Prostate gland (tissue), 2 donors: ENCODE measurements around the gene RPS18. TPM values are rescaled to one million over a fixed set of nuclear protein-coding genes. Genes with fewer than 3 reads are reported as not detected.
A peak's percentile ranks its signal among the peaks of the same experiment; 100 is the strongest.

ENCODE experiments used
- DNase-seq: peaks from one replicate; pipeline ENCODE4 v3.0.0-alpha.2; 2019; ENCODE audit warnings: low spot score
- H3K27ac ChIP-seq, 2 donors: fragments of 200-600 bp; sonication (generic); 2 replicates each; pipeline ENCODE4 v1.5.1; 2017 to 2019
- H3K27me3 ChIP-seq: fragments of 200-600 bp; sonication (generic); replicated peaks from 2 replicates; pipeline ENCODE4 v1.5.1; 2019; ENCODE audit not compliant: insufficient read depth
- H3K36me3 ChIP-seq, 2 donors: fragments of 200-600 bp; sonication (generic); 1 replicate in 1 of 2; 2 replicates in 1 of 2; pipeline versions ENCODE4 v1.5.1 to v1.8.1; 2017 to 2019
- H3K4me1 ChIP-seq: fragments of 200-600 bp; sonication (generic); replicated peaks from 2 replicates; pipeline ENCODE4 v1.5.1; 2019
- H3K4me3 ChIP-seq, 2 donors: fragments of 200-600 bp; sonication (generic); 2 replicates each; pipeline ENCODE4 v1.5.1; 2017 to 2019
- H3K9me3 ChIP-seq: fragments of 200-600 bp; sonication (generic); 2 replicates; pipeline ENCODE4 v1.5.1; 2017
- POLR2A ChIP-seq: fragments of 450-650 bp; IDR thresholded peaks from one replicate; pipeline ENCODE4 v1.6.1; 2016; ENCODE audit warnings: antibody characterized with exemption, mild to moderate bottlenecking
- POLR2AphosphoS5 ChIP-seq: sonication (generic); formaldehyde crosslinking; IDR thresholded peaks from one replicate; pipeline ENCODE4 v1.6.1; 2017; ENCODE audit warnings: antibody characterized with exemption
- WGBS: methylation state at CpG from one replicate; pipeline ENCODE4 v1.1.5; 2018; 5-methylcytosine and 5-hydroxymethylcytosine counted together
- intact Hi-C: fragments of 100-400 bp; cut with DNase I; formaldehyde crosslinking; loops from one replicate; pipeline ENCODE4 v1.14.2; 2022
- total RNA-seq, 2 donors: library from RNA; depleted of rRNA; stranded (reverse); fragments of >200 nt; gene quantifications; one replicate each; pipeline ENCODE4 v1.1.0, GENCODE V29; 2016
- TF ChIP-seq, protein P1 (sequence below), 4 experiments: fragments of 200-600 bp in 2 of 4; fragments of 450-650 bp in 2 of 4; sonication (generic) in 2 of 4; IDR thresholded peaks; 1 replicate in 3 of 4; 2 replicates in 1 of 4; pipeline ENCODE4 v1.5.1; 2016 to 2019; ENCODE audit warnings: antibody characterized with exemption in 4 of 4, mild to moderate bottlenecking in 2 of 4, moderate library complexity in 2 of 4

The RPS18 gene
- total RNA-seq, 2 donors from 2014 or later: 1,990 to 4,594 TPM

DNA sequence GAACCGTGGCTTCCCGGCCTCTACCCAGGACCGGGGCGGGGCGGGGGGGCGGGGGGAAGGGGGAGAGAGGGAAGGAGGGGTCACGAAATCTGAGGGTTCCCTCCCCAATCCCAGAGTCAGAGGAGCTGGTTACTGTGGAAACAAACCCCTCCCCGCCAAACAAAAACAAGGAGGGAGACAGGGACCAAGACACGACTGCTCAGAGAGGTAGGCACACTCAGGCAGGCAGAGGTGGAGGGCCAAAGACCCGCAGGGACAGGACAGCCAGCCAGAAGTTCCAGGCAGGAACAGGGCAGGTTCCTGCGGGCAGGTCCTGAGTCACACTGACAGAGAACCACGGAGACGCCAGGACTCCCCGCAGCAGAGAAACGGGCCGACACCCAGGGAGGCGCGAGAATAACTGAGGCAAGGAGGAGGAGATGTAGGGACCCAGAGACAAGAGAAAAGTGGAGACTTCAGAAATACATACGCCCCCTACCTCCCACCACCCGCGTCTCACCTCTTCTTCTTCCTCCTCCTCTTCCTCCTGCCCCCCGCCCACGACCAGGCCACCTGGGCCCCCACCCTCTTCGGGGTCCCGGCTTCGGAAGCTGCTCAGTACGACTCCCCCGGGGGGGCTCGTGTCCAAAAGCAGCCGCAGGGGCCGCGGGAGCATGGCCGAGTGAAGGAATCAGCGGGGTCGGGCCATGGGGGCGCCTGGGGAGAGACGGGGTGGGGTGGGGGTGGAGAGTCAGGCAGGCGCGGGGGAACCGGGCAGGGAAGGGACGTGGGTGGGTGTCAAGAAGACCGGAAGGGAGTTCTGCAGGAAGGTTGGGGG is 26.3 kb downstream of the RPS18 start:
- TF ChIP-seq, protein P1, sequence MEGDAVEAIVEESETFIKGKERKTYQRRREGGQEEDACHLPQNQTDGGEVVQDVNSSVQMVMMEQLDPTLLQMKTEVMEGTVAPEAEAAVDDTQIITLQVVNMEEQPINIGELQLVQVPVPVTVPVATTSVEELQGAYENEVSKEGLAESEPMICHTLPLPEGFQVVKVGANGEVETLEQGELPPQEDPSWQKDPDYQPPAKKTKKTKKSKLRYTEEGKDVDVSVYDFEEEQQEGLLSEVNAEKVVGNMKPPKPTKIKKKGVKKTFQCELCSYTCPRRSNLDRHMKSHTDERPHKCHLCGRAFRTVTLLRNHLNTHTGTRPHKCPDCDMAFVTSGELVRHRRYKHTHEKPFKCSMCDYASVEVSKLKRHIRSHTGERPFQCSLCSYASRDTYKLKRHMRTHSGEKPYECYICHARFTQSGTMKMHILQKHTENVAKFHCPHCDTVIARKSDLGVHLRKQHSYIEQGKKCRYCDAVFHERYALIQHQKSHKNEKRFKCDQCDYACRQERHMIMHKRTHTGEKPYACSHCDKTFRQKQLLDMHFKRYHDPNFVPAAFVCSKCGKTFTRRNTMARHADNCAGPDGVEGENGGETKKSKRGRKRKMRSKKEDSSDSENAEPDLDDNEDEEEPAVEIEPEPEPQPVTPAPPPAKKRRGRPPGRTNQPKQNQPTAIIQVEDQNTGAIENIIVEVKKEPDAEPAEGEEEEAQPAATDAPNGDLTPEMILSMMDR (IDR thresholded peaks at IDR 0.05): peak in 1 of 4 experiments; percentile 12
- TF ChIP-seq POLR2A (peak; percentile 82), POLR2AphosphoS5 (no peak)
- Histone ChIP-seq H3K36me3 (peaks cover 0 to 3% of the 10 kb centered on the region in 2 donors), H3K4me3 (peak overlapping the region; percentile 64 to 70), H3K27me3 (no peaks in the 10 kb centered on the region), H3K27ac (peak overlapping the region; percentile 95 to 96), H3K9me3 (no peaks in the 10 kb centered on the region), H3K4me1 (peaks cover 4% of the 10 kb centered on the region)
- WGBS: 1% methylated on average over 37 of the region's 42 CpGs
- intact Hi-C loops: loop anchor here (2.0 kb wide), 1 partner anchor 25 kb away; the partner anchor contains the start of gene RPS18
- peak; percentile 84 for DNase-seq

DNA sequence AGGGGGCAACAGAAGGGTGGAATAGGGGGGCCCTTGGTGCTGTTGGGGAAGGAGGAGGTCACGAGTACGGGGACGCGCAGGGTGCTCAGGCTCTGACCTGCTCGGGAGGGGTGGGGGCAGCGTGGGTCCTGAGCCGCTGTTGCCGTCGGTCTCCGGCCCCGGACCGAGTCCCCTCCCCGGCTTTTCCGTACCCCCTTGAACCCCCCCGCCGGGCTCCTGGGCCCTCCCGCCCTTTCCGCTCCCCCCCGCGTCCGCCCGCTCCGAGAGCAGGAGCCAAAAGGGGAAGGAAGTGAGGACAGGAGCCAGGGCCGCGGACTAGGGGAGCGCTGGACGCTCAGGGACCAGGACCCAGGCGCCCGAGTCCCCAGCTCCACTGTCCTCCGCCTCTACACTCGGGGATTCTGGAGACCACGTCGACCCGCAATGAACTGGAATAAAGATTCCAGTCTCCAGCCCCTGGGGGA is 26.9 kb downstream of the RPS18 start, which contains the start of gene RGL2:
TSS of gene RGL2 (minus strand) at position 170 of the 464 bp plus-strand sequence. CDS start 332 bp downstream, outside the sequence.
- peak within 1 kb of the TSS; percentile 64 to 70 for H3K4me3 ChIP-seq
- intact Hi-C loops: loop anchor here (2.0 kb wide), 1 partner anchor 26 kb away; the partner anchor contains the start of gene RPS18
- peaks cover 0 to 3% of the 10 kb centered on the region in 2 donors for H3K36me3 ChIP-seq
- H3K9me3 ChIP-seq: no peaks in the 10 kb centered on the region
- H3K27me3 ChIP-seq: no peaks in the 10 kb centered on the region
- H3K27ac ChIP-seq: peak within 1 kb of the TSS; percentile 95 to 96
- 1% methylated on average over 30 of the region's 34 CpGs for WGBS
- TF ChIP-seq POLR2AphosphoS5: no peak
- no peak for TF ChIP-seq POLR2A
- TF ChIP-seq, protein P1 (IDR thresholded peaks at IDR 0.05): no peak
- peaks cover 4% of the 10 kb centered on the region for H3K4me1 ChIP-seq
- peak; percentile 82 for DNase-seq

DNA sequence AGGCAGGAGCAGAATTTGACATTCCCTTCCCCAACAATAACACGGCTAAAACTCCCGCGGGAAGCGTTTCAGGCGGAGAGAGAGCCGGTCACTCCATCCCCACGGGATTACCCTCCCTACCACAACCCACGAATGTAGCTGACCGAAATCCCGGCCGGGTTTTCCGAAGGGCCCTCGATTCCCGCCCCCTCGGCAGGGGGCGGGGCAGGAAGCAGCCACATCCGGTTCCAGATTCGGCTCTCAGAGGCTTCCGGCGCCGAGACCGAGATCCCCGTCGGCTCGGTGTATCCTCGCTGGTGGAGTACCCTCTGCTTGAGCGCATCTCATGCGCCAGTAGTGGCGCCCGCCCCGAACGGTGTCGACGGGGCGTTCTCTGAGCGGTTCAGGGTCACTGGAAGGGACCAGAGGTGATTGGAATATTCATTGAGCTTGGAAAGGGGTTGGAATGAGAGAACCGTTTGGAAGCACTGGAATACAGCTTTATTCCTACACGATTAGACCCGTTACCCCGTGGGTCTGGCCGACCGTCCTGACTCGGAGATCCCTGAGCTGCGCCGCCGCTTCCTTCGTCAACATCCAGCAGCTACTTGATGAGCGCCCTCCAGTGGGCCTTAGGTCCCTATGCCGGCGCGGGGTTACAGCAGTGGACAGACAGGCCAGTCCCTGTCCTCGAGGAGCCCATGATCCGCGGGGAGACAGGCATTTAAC is 27.5 kb downstream of the RPS18 start:
- Histone ChIP-seq H3K27ac (peak overlapping the region; percentile 95 to 96), H3K4me3 (peak overlapping the region; percentile 64 to 70), H3K27me3 (no peaks in the 10 kb centered on the region), H3K36me3 (peaks cover 0 to 3% of the 10 kb centered on the region in 2 donors), H3K9me3 (no peaks in the 10 kb centered on the region), H3K4me1 (peaks cover 2% of the 10 kb centered on the region)
- DNase-seq: peak; percentile 88
- TF ChIP-seq POLR2A (peak; percentile 51), POLR2AphosphoS5 (peak; percentile 92)
- TF ChIP-seq, protein P1 (IDR thresholded peaks at IDR 0.05): peak; percentile 40 to 78 (median 76)
- intact Hi-C loops: loop anchor here (2.0 kb wide), 1 partner anchor 27 kb away; the partner anchor contains the start of gene RPS18
- 0% methylated on average over 54 of the region's 54 CpGs for WGBS

DNA sequence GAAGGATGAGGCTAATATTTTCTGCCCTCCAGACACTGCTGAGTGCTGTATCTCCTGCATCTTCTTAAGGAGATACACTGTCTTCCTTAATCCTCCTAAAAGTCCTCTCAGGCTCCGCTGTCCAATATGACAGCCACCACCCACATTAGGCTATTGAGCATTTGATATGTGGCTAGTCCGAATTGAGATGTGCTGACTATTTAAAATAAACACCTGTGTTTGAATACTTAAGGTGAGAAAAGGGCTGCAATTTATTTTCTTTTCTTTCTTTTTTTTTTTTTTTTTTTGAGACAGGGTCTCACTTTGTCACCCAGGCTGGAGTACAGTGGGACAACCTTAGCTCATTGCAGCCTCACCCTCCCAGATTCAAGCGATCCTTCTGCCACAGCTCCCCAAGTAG is 30.0 kb downstream of the RPS18 start:
- Histone ChIP-seq H3K27me3 (no peaks in the 10 kb centered on the region), H3K9me3 (no peaks in the 10 kb centered on the region), H3K27ac (no peak overlapping the region), H3K4me1 (no peaks in the 10 kb centered on the region), H3K4me3 (no peak overlapping the region), H3K36me3 (peaks cover 3 to 4% of the 10 kb centered on the region in 2 donors)
- WGBS: 90% methylated on average over 3 of the region's 3 CpGs
- DNase-seq: no peak
- TF ChIP-seq, protein P1 (IDR thresholded peaks at IDR 0.05): no peak
- no peak for TF ChIP-seq POLR2AphosphoS5
- no peak for TF ChIP-seq POLR2A
- intact Hi-C loops: no loop called here
